ENCODE measurements around the gene ESR1.

The ESR1 gene

DNA sequence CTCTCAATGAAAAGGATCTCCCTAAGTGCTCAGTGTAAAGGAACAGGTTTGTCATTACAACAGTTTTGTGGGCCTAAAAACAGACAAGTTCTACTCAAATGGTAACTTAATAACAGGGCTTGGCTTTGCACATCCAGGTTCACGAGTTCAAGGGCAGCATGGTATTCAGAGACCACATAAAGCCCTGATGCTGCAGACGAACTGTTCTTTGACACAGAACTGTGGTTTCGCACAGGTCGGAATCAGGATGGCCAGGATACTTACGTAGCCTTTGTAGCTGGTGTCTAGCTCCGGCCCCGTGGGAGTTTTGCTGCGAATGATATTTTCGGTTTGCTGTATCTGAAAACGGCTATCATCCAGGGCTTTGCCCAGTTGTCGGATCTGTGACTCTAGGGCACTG, 335.9 kb downstream of the ESR1 start:
- no peak for DNase-seq

GRCh38 chr6:152146385-152146784, 338.9 kb downstream of the ESR1 start:
- DNase-seq, result no peak

DNA sequence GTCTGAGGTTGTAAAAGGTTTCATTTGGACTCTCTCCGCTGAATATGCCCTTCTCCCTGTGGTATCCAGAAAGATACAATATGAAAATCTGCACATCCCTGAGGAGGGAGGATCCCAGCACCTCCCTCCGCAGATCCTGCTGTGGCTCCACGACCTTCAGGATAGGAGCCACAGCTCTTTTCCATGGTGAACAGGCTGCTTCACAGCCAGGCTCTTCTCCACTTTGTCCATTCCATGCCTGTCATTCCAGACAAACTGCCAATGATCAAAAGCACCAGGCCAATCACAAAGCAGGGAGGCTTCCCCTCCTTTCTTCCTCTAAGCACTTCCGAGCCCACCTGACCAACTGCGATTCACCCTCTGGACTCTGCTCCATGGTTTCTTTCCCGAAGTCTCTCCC, 339.8 kb downstream of the ESR1 start:
- no peak for DNase-seq

- DNase-seq, result no peak
These were observed 340.9 kb downstream of the ESR1 start for GRCh38 chr6:152148412-152148811.

DNA sequence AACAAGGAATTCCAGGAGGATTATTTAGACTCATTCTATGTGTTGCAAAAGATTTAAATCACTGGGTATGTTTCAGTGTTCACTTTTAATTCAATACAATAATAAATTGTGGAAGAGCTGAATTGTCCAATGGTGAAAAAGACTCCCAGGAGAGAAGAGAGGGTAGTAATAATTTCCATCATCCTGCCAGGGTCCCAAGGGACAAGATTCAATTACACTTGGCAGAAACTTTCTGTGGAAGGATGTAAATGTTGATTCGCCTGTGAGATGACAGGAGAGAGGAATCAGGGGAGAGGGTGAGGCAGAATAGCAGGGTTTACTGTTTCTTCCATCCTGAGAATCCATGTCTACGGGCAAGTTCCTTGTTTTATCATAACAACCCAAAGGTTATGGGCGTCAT, 342.7 kb downstream of the ESR1 start:
- no peak for DNase-seq

- DNase-seq, result no peak
These were observed 344.4 kb downstream of the ESR1 start for GRCh38 chr6:152151920-152152319.

GRCh38 chr6:152154559-152155356, 347.3 kb downstream of the ESR1 start:
- DNase-seq, result no peak

GRCh38 chr6:152155792-152156191, 348.3 kb downstream of the ESR1 start:
- no peak for DNase-seq

GRCh38 chr6:152160346-152160745, 352.9 kb downstream of the ESR1 start:
- peak in 1 of 2 experiments; percentile 27 for DNase-seq

DNA sequence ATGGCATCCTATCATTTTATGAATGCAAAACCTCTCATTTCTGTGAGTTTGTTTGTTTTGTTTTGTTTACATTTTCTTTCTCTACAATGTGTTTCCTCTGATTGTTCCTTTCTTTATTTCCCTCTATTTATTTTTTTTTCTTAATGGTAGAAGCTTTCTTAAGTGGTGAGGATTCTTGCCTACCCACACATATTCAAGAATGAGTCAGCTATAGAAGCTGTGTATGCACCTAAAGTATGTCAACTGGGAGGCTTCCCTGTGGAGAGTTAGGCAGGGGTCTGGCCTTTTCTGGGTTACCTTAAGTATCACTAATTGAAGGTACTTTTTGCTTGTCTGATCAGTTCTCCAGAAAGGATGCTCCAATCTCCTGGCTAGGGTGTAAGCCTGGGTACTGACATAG, 354.0 kb downstream of the ESR1 start:
- DNase-seq, result no peak

GRCh38 chr6:152164957-152165356, 357.5 kb downstream of the ESR1 start:
- DNase-seq, result no peak

GRCh38 chr6:152166497-152166896, 359.0 kb downstream of the ESR1 start:
- no peak for DNase-seq

- DNase-seq, result no peak
These were observed 359.4 kb downstream of the ESR1 start for GRCh38 chr6:152166897-152167296.

DNA sequence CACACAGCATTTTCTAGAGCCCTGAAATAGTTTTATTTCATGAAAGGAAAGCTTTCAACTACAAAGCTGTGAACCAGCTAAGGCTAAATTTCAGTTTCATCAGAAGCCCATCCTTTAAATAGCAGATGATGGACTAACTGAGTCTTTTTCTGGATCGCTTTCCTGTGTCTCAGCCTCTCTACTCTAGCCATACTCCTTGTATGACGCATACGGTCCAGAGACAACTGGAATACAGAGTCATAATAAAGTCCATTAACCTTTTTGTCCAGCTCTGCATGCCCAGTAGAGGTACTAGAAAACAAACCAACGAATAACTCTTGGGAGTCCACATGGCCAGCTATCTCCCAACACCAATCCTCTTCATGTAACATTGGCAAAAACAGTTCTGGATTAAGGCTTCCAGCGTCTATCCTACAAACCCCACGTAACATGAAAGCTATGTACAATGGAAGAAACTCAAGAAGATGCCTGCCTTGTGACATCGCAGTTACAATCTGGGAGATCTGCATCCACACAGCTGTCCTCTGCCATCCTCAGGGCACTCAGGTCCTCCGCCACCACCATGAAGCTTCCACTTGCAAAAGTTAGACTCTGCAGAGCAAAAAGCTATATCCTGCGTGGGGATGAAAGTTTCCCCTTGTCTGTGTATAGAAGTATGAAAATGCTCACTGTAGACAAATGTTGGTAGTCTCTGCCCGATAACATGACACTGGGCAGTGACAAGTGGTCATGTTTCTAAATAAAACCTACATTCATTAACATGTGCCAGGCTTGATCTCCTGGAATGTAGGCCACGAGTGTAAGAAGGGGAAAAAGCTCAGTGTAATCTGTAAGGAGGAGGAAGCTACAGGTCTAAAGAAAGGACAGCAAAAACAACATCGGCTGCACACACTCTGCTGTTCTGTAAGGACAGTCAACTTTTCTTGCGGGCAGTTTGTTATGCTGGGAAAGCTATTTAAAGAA, 360.4 kb downstream of the ESR1 start:
- no peak for DNase-seq

- DNase-seq, result no peak
These were observed 362.8 kb downstream of the ESR1 start for GRCh38 chr6:152170313-152170701.

DNA sequence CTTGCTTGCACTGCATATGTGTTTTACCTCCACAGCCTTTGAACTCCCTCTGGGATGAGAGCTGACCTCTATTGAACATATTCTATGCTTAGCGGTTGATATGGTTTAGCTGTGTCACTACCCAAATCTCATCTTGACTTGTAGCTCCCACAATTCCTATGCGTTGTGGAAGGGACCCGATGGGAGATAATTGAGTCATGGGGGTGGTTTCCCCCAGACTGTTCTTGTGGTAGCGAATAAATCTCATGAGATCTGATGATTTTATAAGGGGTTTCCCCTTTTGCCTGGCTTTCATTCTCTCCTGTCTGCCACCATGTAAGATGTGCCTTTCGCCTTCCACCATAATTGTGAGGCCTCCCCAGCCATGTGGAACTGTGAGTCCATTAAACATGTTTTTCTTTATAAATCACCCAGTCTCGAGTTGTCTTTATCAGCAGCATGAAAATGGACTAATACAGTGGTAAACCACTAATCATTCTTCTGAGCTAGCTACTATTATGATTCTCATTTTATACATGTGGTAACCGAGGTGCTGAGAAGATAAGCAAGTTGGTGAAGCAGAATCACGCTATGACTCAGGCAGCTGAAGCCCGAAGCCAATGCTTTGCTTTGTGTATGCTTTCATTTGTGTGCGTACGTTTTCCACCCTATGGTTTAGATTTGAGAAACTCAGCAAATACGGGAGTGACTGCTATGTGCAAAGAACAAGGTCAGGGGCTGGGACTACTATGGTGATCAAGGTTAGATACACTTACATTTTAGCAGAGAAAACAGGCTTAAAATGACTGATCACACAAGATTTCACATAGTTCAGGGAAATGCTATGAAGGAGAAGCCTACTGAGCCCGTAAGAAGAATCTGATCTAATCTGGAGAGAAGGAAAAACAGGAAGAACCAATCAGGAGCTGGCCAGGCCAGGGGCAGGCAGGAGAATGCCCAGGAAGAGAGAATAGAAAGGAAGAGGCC, 363.5 kb downstream of the ESR1 start:
- peak; percentile 67 to 74 for DNase-seq

DNA sequence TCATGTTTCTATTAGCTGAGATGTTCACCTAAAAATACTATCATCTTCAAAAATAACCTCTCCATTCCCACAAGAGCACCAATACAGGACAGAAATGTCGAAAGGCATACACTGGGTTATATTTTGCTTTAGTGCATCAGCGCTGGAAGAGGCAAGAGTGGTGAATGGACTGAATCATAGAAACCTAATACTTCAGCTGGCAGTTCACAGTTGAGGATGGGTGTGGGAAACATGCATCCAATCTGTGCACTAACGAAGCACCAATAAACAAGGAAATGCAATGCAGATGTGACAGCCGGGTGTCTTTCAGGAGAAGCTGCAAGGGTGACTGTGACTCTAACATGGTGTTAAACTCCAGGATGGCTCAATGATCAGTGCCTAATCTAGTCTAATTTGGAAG, 365.8 kb downstream of the ESR1 start:
- DNase-seq, result no peak

- DNase-seq, result no peak
These were observed 366.5 kb downstream of the ESR1 start for GRCh38 chr6:152173957-152174356.

DNA sequence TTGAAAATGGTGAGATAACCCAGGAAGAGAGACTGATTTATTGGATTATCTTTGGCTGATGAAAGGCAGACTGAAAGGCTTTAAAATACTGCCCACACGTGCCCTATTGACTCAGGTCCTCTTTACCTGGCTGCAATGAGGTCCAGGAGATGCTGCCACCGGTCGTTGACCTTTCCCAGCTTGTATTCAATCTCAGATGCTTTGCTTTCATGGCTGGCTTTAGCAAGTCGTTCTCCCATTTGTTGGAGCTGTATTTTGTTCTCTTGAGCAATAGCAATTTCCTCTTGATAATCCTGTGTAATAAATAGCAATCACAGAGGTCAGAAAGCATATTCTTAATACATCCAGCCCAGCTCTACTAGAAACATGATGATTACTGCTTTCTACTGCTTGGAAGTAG, 368.8 kb downstream of the ESR1 start:
- no peak for DNase-seq
